GM19455 (cell line): ENCODE measurements around the gene TSHZ1.

Experiments used
- ATAC-seq: cut with Tn5 transposase; IDR thresholded peaks from one replicate; pipeline ENCODE4 v1.9.1; 2021; ENCODE audit not compliant: unreplicated experiment

TSHZ1 gene

DNA sequence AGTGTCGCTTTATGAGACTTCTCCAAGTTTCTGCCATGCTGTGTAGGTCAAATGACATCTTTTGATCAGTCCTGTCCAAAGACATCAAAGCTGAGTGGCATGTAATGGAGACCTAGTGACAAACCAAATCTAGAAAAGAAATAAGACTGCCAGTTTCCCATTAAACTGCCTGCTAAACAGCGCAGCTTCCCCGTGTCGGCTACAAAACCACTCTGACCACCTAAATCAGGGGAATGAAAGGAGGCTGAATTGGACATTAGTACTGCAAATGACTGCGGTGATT, 57.7 kb downstream of the TSHZ1 start:
- ATAC-seq = no peak

DNA sequence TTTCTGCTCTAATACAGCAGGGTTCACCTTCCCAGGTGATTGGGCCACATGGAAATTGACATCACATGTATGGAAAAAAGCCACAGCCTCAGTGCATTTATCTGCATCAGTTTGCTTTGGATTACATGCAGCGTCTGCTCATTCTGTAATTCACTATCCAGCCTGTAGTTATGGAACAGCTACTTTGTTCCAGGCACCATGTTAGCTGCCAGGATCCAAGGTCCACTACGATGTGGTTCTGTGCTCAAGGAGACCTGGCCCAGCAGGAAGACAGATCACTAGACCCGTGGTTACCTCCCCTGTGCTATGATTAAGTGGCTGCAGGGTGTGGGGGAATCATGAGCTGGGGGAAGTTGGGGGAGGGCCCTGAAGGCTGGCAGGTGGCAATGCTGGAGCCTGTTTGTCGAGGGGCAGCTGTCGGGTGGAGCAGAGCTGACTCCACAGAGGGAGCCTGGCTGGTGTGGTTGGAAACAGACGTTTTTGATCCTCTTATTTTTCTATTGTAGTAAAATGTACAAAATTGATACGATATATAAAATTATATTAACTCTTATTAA, 58.6 kb downstream of the TSHZ1 start:
- ATAC-seq = no peak

DNA sequence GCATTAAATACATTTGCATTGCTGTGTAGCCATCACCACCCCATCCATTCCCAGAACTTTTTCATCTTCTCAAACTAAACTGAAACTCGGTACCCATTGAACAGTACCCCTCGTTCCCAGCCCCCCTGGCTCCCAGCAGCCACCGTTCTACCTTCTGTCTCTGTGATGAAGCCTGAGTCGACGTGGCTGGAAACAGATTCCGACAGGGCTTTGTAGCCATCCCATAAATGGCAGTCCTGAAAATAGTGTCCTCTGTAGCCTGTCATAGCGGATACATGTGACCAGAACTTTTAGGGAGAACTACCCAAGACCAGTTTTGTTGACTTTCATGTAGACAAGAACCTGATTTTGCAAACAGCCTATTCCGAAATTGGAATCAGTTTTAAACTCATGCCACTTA, 59.1 kb downstream of the TSHZ1 start:
- ATAC-seq = no peak

DNA sequence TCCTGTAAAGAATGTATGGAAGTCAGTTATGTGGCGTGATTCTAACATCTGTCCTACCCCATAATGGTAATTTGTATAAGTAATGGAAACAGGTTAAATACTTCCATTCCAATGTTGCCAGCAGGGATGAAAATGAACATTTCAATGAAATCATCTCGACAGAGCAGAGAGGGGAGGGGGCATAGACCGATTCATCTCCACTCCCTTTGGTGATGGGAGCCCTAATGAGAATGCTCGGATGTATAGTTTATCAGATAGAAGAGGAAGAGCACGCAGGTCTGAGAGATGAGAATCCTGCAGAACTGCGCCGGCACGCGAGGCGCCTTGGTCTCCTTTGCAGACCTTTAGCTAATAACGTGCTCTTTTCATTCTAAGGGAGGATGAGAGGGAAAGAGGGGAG, 61.4 kb downstream of the TSHZ1 start:
- ATAC-seq = no peak

DNA sequence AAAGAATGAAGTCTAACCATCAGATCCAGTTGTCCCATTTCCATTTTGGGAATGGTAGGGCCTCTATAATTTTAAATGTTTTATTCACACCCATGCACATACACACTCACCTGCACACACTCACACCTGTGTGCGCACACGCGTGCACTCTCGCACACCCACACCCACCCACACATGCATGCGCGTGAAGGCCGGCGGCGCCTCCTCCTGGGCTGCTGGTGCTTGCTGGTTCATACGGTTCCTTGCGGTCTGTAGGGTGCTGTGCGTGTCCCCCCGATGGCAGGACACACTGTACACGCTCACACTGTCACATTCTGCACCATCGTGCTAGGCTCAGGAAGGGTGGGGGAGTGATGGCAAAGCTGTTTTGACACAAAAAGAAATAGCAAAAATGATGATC, 63.2 kb downstream of the TSHZ1 start:
- no peak for ATAC-seq

DNA sequence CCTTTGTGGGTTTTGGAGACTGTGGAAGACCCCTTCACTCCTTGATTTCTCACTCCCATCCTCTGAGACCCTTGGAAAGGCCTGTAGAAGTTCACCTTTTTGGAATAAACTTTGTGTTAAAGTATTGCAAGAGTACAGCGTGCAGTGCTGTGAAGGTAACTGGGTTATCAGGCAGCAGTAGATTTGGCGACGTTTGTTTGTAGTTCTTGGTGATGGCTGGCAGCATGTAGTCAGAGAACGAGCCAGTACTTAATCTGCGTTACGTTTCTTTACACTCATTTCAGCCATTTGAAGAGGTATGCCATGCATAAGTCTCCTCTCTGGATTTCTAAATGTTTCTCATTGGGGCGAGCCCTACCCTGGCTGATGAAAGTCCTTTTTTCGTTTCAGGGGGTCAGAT, 64.6 kb downstream of the TSHZ1 start:
- ATAC-seq = no peak

DNA sequence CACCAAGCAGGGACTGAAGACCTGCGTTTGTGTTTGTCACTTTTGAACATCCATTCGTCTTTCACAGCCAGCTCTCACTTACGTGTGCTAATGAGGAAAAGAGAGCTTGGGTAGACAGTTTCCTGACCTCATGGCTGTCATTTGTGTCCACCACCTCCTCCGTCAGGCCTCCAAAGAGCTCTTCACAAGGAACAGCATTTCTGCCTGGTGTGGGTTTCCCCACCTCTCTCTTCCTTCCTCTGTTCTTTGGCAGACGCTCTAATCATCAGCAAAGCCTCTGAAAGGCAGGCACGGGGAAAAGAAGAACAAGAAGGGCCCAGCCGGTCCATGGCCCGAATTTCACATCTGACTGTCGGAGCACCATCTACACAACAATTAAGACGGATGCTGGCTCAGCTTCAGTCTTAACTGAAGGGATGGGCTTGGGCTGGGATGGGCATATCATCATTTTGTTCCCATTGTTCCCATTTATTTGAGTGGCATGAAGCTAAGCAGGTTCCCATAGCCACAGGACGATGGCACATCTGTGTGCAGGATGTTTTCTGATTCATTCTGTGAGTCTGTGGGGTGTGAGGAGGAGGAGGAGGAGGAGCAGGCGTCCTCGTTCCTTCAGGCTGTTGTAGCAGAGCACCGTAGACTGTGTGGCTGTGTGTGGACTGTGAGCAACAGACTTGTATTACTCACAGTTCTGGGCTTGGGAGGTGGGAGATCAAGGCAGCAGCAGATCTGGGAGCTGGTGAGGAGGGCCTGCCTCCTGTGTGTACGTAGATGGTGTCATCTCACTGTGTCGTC, 66.4 kb downstream of the TSHZ1 start:
- ATAC-seq = no peak

DNA sequence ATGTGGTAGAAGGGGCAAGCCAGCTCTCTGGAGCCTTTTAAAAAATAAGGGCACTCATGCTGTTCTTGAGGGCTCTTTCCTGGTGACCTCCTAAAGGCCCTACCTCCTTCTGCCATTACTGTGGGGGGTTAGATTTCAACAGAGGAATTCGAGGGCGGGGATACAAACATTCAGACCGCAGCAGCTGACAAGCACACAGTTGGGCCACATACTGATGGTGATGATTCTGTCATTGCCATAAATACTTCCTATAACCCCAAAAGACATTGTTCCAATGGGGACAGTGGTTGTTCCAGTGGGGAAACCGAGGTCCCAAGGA, 67.0 kb downstream of the TSHZ1 start:
- ATAC-seq = no peak

GRCh38 chr18:75279381-75279780, 68.8 kb downstream of the TSHZ1 start:
- ATAC-seq = no peak

GRCh38 chr18:75280427-75281280, 70.1 kb downstream of the TSHZ1 start:
- ATAC-seq = no peak

DNA sequence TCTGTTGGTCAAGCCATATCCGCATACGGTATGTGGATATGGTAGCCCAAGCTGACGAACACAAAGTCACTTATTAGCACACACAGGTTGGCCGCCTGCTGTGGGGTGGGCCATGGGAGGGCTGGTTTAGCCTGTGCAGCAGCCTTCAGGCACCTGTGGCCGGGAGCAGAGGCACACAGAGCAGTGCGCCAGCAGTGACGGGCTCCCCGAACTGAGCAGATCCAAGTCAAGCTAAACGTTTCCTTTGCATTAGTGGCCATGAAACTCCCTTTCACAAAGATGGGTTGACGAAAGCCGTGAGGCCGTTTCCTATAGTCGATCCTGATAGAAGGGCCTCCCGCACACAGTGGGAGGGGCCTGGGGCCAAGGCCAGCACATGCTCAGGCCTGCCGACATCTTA, 72.1 kb downstream of the TSHZ1 start:
- no peak for ATAC-seq

- no peak for ATAC-seq
Observed at GRCh38 chr18:75283731-75284130, 73.1 kb downstream of the TSHZ1 start.

GRCh38 chr18:75284566-75284965, 74.0 kb downstream of the TSHZ1 start:
- no peak for ATAC-seq

- no peak for ATAC-seq
Observed at GRCh38 chr18:75285876-75286275, 75.3 kb downstream of the TSHZ1 start.

GRCh38 chr18:75287006-75287405, 76.4 kb downstream of the TSHZ1 start:
- ATAC-seq = no peak

GRCh38 chr18:75287700-75288099, 77.1 kb downstream of the TSHZ1 start:
- ATAC-seq = no peak

DNA sequence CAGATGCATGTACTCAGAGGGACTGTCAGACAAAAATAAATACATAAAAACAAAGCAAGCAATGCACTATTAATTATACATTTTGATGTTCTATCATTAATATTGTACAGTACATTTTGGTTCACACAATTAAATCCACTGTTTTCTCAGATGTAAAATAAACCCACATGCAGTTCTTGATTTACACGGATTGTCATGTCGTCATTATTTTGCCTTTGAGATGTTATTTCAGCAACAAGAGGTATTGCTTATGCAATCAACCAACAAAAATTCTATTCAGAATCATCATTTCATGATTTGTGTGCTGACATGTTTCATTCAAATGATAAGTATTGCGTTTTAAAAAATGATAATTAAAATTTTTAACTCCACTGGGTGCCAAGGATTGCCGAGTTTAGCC, 79.2 kb downstream of the TSHZ1 start:
- ATAC-seq = no peak

DNA sequence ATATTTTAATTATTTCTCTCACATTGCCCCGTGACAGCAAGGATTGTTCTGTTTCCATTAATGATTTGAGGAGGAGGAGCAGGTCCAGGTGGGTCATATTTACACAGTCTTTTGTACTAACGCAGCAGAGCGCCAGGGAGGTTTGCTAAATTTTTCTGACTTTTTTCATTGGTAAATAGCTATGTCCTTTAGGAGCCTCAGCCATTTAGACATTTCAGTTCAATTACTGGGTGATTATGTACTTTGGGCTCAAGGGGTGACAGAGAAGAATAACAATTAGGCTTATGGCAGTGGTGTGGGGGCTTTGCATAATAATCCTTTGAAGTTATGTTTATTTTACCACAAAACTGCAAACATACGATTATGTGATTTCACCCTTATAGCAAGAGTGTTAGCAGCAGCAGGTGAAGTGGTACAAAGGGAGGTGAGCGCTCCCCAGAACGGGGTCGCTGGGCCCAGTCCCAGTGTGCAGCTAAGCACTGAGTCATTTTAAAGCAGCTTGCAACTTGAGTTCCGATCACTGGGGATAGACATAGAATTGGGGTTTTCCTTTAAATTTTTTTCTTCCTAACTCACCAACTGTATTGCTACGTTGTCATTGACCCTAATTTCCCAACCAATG, 80.3 kb downstream of the TSHZ1 start:
- ATAC-seq = no peak

GRCh38 chr18:75291460-75291859, 80.9 kb downstream of the TSHZ1 start:
- no peak for ATAC-seq

- ATAC-seq = no peak
Observed at GRCh38 chr18:75293591-75293990, 83.0 kb downstream of the TSHZ1 start.

GRCh38 chr18:75297731-75298130, 87.1 kb downstream of the TSHZ1 start:
- no peak for ATAC-seq
